A549 (cell line): ENCODE measurements around the gene CCDC61. TPM values are rescaled to one million over a fixed set of nuclear protein-coding genes. Genes with fewer than 3 reads are reported as not detected.
A peak's percentile ranks its signal among the peaks of the same experiment; 100 is the strongest.

Experiments used
- ATAC-seq, 2 experiments: fragments of 200-7000 bp in 1 of 2; fragments of >200 bp in 1 of 2; cut with Nextera tagmentation in 1 of 2; cut with Tn5 transposase in 1 of 2; 3 replicates each; pipeline versions ENCODE4 v1.8.0 to v1.9.1; 2018 to 2020; ENCODE audit warnings: mild to moderate bottlenecking in 1 of 2, moderate library complexity in 1 of 2
- CTCF ChIA-PET: fragments of 300-600 bp; sonication (Branson Sonifier 250); formaldehyde crosslinking; extraction: SDS; loops from one replicate; lab custom pipeline; 2021; ENCODE audit warnings: antibody characterized with exemption, inconsistent platforms; lab: Yijun Ruan, JAX
- POLR2A ChIA-PET: fragments of 350-600 bp; formaldehyde crosslinking; extraction: SDS; loops from one replicate; lab custom pipeline; 2021; ENCODE audit warnings: antibody characterized with exemption, inconsistent platforms; lab: Yijun Ruan, JAX
- DNase-seq, 2 experiments: peaks; one replicate each; pipeline versions ENCODE4 v3.0.0 to v3.0.0-alpha.2; 2011 to 2016; ENCODE audit warnings: low read depth in 1 of 2, low spot score in 1 of 2
- FAIRE-seq: peaks from 2 replicates; lab custom pipeline; 2011; peaks lifted over from hg19 to GRCh38; lab: Jason Lieb, UNC
- H3K27ac ChIP-seq, 2 experiments: fragments of >200 bp; sonication (Bioruptor Twin); formaldehyde crosslinking; 3 replicates each; pipeline ENCODE4 v1.5.1; 2016 to 2017
- H3K4me1 ChIP-seq: fragments of >200 bp; sonication (Bioruptor Twin); formaldehyde crosslinking; 3 replicates; pipeline ENCODE4 v1.6.1; 2016
- H3K4me2 ChIP-seq: fragments of >200 bp; sonication (Bioruptor Twin); formaldehyde crosslinking; 3 replicates; pipeline ENCODE4 v1.6.1; 2016
- H3K4me3 ChIP-seq: fragments of >200 bp; sonication (Bioruptor Twin); formaldehyde crosslinking; 3 replicates; pipeline ENCODE4 v1.5.1; 2016
- H3K9me3 ChIP-seq: fragments of >200 bp; sonication (Bioruptor Twin); formaldehyde crosslinking; 3 replicates; pipeline ENCODE4 v1.6.1; 2016
- CHD2 ChIP-seq: fragments of 150-350 bp; IDR thresholded peaks from 2 replicates; pipeline ENCODE4 v1.6.1; 2014; ENCODE audit warnings: low read length; ENCODE audit not compliant: partially characterized antibody
- EHF ChIP-seq: fragments of 250-450 bp; sonication (Bioruptor Pico); IDR thresholded peaks from 2 replicates; pipeline ENCODE4 v1.5.0; 2020; ENCODE audit warnings: mild to moderate bottlenecking
- ELK1 ChIP-seq: fragments of 150-350 bp; IDR thresholded peaks from 2 replicates; pipeline ENCODE4 v1.6.1; 2014; ENCODE audit warnings: low read depth, mild to moderate bottlenecking, low read length
- ESRRA ChIP-seq: fragments of 150-350 bp; IDR thresholded peaks from 2 replicates; pipeline ENCODE4 v1.6.1; 2014; ENCODE audit warnings: mild to moderate bottlenecking, low read length, borderline replicate concordance
- FOSB ChIP-seq: fragments of 250-450 bp; sonication (Bioruptor Pico); IDR thresholded peaks from 2 replicates; pipeline ENCODE4 v1.5.0; 2020; ENCODE audit warnings: mild to moderate bottlenecking, moderate library complexity
- FOSL2 ChIP-seq, 2 experiments: fragments of 450-650 bp in 1 of 2; fragments of >200 bp in 1 of 2; sonication (Bioruptor Twin) in 1 of 2; formaldehyde crosslinking; IDR thresholded peaks; 2 replicates each; pipeline versions ENCODE4 v1.5.0 to v1.6.1; 2016 to 2020; ENCODE audit warnings: mild to moderate bottlenecking in 1 of 2, moderate library complexity in 1 of 2
- FOXS1 ChIP-seq: fragments of 250-450 bp; sonication (Bioruptor Pico); IDR thresholded peaks from 2 replicates; pipeline ENCODE4 v1.5.0; 2020; ENCODE audit warnings: mild to moderate bottlenecking, moderate library complexity
- HES2 ChIP-seq: fragments of >200 bp; sonication (Bioruptor Twin); formaldehyde crosslinking; IDR thresholded peaks from 2 replicates; pipeline ENCODE4 v1.6.1; 2016
- HOXB5 ChIP-seq: fragments of 250-450 bp; sonication (Bioruptor Pico); IDR thresholded peaks from 2 replicates; pipeline ENCODE4 v1.5.0; 2020; ENCODE audit warnings: mild to moderate bottlenecking, moderate library complexity
- JUNB ChIP-seq: fragments of >200 bp; sonication (Bioruptor Twin); formaldehyde crosslinking; IDR thresholded peaks from 2 replicates; pipeline ENCODE4 v1.6.1; 2016
- KDM1A ChIP-seq: fragments of 200-600 bp; sonication (generic); IDR thresholded peaks from 2 replicates; pipeline ENCODE4 v1.6.1; 2016; ENCODE audit warnings: low read depth, mild to moderate bottlenecking
- KDM5A ChIP-seq: fragments of 200-600 bp; sonication (generic); IDR thresholded peaks from 2 replicates; pipeline ENCODE4 v1.6.1; 2016; ENCODE audit warnings: antibody characterized with exemption, mild to moderate bottlenecking
- MAFK ChIP-seq: fragments of 450-650 bp; IDR thresholded peaks from 2 replicates; pipeline ENCODE4 v1.6.1; 2014; ENCODE audit not compliant: partially characterized antibody
- MAZ ChIP-seq: fragments of 150-350 bp; IDR thresholded peaks from 2 replicates; pipeline ENCODE4 v1.6.1; 2014; ENCODE audit warnings: antibody characterized with exemption, low read depth, low read length, borderline replicate concordance
- NR3C1 ChIP-seq: fragments of >200 bp; sonication (Bioruptor Twin); formaldehyde crosslinking; IDR thresholded peaks from 3 replicates; pipeline ENCODE4 v1.6.1; 2017
- RARB ChIP-seq: fragments of 250-450 bp; sonication (Bioruptor Pico); IDR thresholded peaks from 2 replicates; pipeline ENCODE4 v1.8.0; 2021; ENCODE audit warnings: mild to moderate bottlenecking, moderate library complexity
- SREBF2 ChIP-seq: fragments of 450-650 bp; IDR thresholded peaks from 2 replicates; pipeline ENCODE4 v1.6.1; 2014; ENCODE audit warnings: mild to moderate bottlenecking, moderate library complexity
- ZFP36 ChIP-seq: fragments of 450-650 bp; IDR thresholded peaks from 2 replicates; pipeline ENCODE4 v1.6.1; 2014; ENCODE audit warnings: borderline replicate concordance; ENCODE audit not compliant: partially characterized antibody
- ZSCAN20 ChIP-seq: fragments of 250-450 bp; sonication (Bioruptor Pico); IDR thresholded peaks from 2 replicates; pipeline ENCODE4 v1.8.0; 2022; ENCODE audit warnings: mild to moderate bottlenecking, moderate library complexity
- WGBS: methylation state at CpG from one replicate; pipeline ENCODE4 v1.1.6; 2017; ENCODE audit errors: missing lambda C conversion rate; 5-methylcytosine and 5-hydroxymethylcytosine counted together
- polyA plus RNA-seq, 4 experiments: library from polyadenylated mRNA; depleted of rRNA in 3 of 4; stranded (reverse); fragments of >200 nt; fragmentation: RNase III in 1 of 4; extraction: RNeasy Plus Mini Kit Qiagen cat#74134 plus additional on column Dnase treatment in 1 of 4; gene quantifications; 2 replicates in 3 of 4; 3 replicates in 1 of 4; pipeline ENCODE4 v1.2.3, GENCODE V29; 2011 to 2017
- TF ChIP-seq, protein P1 (sequence below): fragments of >200 bp; sonication (Bioruptor Twin); formaldehyde crosslinking; IDR thresholded peaks from 3 replicates; pipeline ENCODE4 v1.6.1; 2016
- TF ChIP-seq, protein P2 (sequence below): IDR thresholded peaks from 2 replicates; pipeline ENCODE4 v1.6.1; 2012

The CCDC61 gene
- polyA plus RNA-seq, 2 of the 4 experiments (the other 2 are of a cell fraction) = 3.2 to 8.2 TPM

- TF ChIP-seq NR3C1 (no peak), HES2 (no peak), CHD2 (no peak), ZFP36 (no peak), KDM5A (no peak), MAZ (no peak), FOSB (no peak), FOSL2 (IDR thresholded peaks at IDR 0.05) (no peak), FOSL2 (CRISPR knock-in tag; IDR thresholded peaks at IDR 0.05) (no peak), HOXB5 (CRISPR knock-in tag) (no peak), ELK1 (no peak), KDM1A (no peak), JUNB (no peak), EHF (CRISPR knock-in tag) (no peak), FOXS1 (CRISPR knock-in tag) (no peak), ZSCAN20 (CRISPR knock-in tag) (no peak)
- TF ChIP-seq, protein P1, sequence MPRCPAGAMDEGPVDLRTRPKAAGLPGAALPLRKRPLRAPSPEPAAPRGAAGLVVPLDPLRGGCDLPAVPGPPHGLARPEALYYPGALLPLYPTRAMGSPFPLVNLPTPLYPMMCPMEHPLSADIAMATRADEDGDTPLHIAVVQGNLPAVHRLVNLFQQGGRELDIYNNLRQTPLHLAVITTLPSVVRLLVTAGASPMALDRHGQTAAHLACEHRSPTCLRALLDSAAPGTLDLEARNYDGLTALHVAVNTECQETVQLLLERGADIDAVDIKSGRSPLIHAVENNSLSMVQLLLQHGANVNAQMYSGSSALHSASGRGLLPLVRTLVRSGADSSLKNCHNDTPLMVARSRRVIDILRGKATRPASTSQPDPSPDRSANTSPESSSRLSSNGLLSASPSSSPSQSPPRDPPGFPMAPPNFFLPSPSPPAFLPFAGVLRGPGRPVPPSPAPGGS = no peak
- TF ChIP-seq, protein P2, sequence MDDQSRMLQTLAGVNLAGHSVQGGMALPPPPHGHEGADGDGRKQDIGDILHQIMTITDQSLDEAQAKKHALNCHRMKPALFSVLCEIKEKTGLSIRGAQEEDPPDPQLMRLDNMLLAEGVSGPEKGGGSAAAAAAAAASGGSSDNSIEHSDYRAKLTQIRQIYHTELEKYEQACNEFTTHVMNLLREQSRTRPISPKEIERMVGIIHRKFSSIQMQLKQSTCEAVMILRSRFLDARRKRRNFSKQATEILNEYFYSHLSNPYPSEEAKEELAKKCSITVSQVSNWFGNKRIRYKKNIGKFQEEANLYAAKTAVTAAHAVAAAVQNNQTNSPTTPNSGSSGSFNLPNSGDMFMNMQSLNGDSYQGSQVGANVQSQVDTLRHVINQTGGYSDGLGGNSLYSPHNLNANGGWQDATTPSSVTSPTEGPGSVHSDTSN = no peak
- ChIA-PET CTCF (interaction anchor here (0.7 to 23.2 kb wide), 15 partner anchors 7 to 326 kb away, joined by 3 to 1009 read pairs (median 5); partner anchors contain the start of gene PPP5C), POLR2A (no interaction called here)
- no peak for FAIRE-seq
- ATAC-seq = no peak
- peaks cover 9% of the 10 kb centered on the region for H3K4me1 ChIP-seq
- H3K9me3 ChIP-seq = no peaks in the 10 kb centered on the region
- no peak overlapping the region for H3K4me3 ChIP-seq
- no peak for DNase-seq
- no peak overlapping the region for H3K4me2 ChIP-seq
- H3K27ac ChIP-seq = no peak overlapping the region
- 82% methylated on average over 7 of the region's 7 CpGs for WGBS
Measured at GRCh38 chr19:46020819-46021125, 25.5 kb downstream of the CCDC61 start.

GRCh38 chr19:46021531-46022041 lies 26.3 kb downstream of the CCDC61 start:
- no peaks in the 10 kb centered on the region for H3K9me3 ChIP-seq
- no peak overlapping the region for H3K4me3 ChIP-seq
- peak in 1 of 2 experiments; percentile 34 for DNase-seq
- FAIRE-seq = no peak
- H3K4me2 ChIP-seq = no peak overlapping the region
- peaks cover 4% of the 10 kb centered on the region; the same call in 2 of the 3 replicates for H3K4me1 ChIP-seq
- ATAC-seq = peak; percentile 11 to 28; a peak in 3 of 6 replicates
- 74% methylated on average over 11 of the region's 11 CpGs for WGBS
- ChIA-PET CTCF (interaction anchor here (0.7 to 23.2 kb wide), 11 partner anchors 11 to 242 kb away, joined by 3 to 1009 read pairs (median 5); no protein-coding TSS in a partner anchor), POLR2A (no interaction called here)
- TF ChIP-seq MAFK (no peak), RARB (CRISPR knock-in tag) (no peak), SREBF2 (no peak), ESRRA (no peak), NR3C1 (no peak)
- TF ChIP-seq, protein P2 = no peak
- no peak overlapping the region for H3K27ac ChIP-seq
